Measurements from ENCODE around the gene SRRM4. TPM values are rescaled to one million over a fixed set of nuclear protein-coding genes. Genes with fewer than 3 reads are reported as not detected.

SRRM4 gene
- total RNA-seq, 1 experiment from 2014 or later: not detected

GRCh38 chr12:119136811-119137410, 155.6 kb downstream of the SRRM4 start:
- POLR2A ChIA-PET (ENCODE audit: unreplicated experiment): no interaction called here

DNA sequence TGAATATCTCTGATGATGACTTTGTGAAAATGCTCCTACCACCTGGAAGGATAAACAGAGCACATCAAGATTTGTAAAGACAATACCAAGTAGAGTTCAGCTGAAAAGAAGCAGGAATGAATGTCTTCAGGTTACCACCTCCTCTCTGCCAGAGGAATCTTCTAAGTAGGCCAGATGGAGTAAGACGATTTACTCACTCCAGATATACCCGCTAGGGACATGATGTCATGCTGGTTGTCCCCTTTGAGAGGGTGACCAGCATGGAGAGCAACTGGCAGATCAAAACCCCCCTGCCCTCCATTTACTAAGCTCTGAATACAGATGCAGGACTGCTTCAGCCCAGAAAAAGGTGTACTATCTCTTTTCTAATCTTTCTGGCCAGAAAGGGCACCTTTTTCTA, 158.1 kb downstream of the SRRM4 start:
- BruUV-seq (replicated peaks): no TSS peak
- Histone ChIP-seq H3K27me3 (ENCODE audit: insufficient read depth, low read depth) (peaks cover 66% of the 10 kb centered on the region), H3K4me2 (no peak overlapping the region), H3K27ac (no peak overlapping the region), H3K4me1 (replicated peaks; ENCODE audit: insufficient read depth) (no peaks in the 10 kb centered on the region), H3F3A (ENCODE audit: insufficient read depth, low read depth) (no peaks in the 10 kb centered on the region), H4K20me1 (ENCODE audit: insufficient read depth) (no peaks in the 10 kb centered on the region), H3K79me2 (ENCODE audit: low read depth) (no peaks in the 10 kb centered on the region), H3K36me3 (ENCODE audit: low read depth) (no peaks in the 10 kb centered on the region), H3K9me3 (ENCODE audit: insufficient read depth, low read depth) (no peaks in the 10 kb centered on the region), H3K9me2 (ENCODE audit: insufficient read depth) (no peaks in the 10 kb centered on the region), H3K4me3 (no peak overlapping the region), H2AFZ (no peak overlapping the region)
- no peak for TF ChIP-seq CTCF (conservative IDR thresholded peaks at IDR 0.05)
- TF ChIP-seq EZH2 (IDR thresholded peaks at IDR 0.05; ENCODE audit: low read depth): no peak
- intact Hi-C loops (cut with micrococcal nuclease; ENCODE audit: unreplicated experiment): no loop called here
- ChIA-PET CTCF (no interaction called here), POLR2A (ENCODE audit: unreplicated experiment) (interaction anchor here (0.6 kb wide), 1 partner anchor 234 kb away, joined by 4 read pairs; no protein-coding TSS in a partner anchor)
- no peak for DNase-seq

More at GRCh38 chr12:119136811-119137410, 155.6 kb downstream of the SRRM4 start:
- H3K79me2 ChIP-seq (ENCODE audit: low read depth): no peaks in the 10 kb centered on the region
- H3K4me1 ChIP-seq (replicated peaks; ENCODE audit: insufficient read depth): no peaks in the 10 kb centered on the region
- no peaks in the 10 kb centered on the region for H4K20me1 ChIP-seq (ENCODE audit: insufficient read depth)
- no peak overlapping the region for H2AFZ ChIP-seq
- DNase-seq: no peak
- no peak overlapping the region for H3K4me3 ChIP-seq
- peaks cover 43% of the 10 kb centered on the region for H3K27me3 ChIP-seq (ENCODE audit: insufficient read depth, low read depth)
- no peak overlapping the region for H3K4me2 ChIP-seq
- no peak overlapping the region for H3K27ac ChIP-seq
- intact Hi-C loops (cut with micrococcal nuclease; ENCODE audit: unreplicated experiment): no loop called here
- no peaks in the 10 kb centered on the region for H3K36me3 ChIP-seq (ENCODE audit: low read depth)
- no peaks in the 10 kb centered on the region for H3K9me2 ChIP-seq (ENCODE audit: insufficient read depth)
- CTCF ChIA-PET: no interaction called here
- H3K9me3 ChIP-seq (ENCODE audit: insufficient read depth, low read depth): no peaks in the 10 kb centered on the region
- no TSS peak for BruUV-seq (replicated peaks)
- no peaks in the 10 kb centered on the region for H3F3A ChIP-seq (ENCODE audit: insufficient read depth, low read depth)
- TF ChIP-seq CTCF (conservative IDR thresholded peaks at IDR 0.05) (no peak), EZH2 (IDR thresholded peaks at IDR 0.05; ENCODE audit: low read depth) (no peak)

DNA sequence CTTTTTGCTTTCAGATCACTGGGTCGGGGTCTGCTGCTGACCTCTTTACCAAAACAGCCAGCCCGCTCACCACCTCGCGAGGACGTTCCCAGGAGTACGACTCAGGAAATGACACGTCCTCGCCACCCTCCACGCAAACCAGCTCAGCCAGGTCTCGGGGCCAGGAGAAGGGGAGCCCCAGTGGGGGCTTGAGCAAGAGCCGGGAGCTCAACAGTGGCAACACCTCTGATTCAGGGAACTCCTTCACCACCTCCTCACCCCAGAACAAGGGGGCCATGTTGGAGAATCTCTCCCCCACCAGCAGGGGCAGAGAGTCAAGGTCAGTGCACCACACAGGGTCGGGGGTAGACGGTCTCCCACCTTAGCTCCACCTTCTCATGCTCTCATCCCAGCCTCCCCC, 164.0 kb downstream of the SRRM4 start:
- Histone ChIP-seq H3F3A (ENCODE audit: insufficient read depth, low read depth) (no peaks in the 10 kb centered on the region), H4K20me1 (ENCODE audit: insufficient read depth) (no peaks in the 10 kb centered on the region), H3K4me1 (replicated peaks; ENCODE audit: insufficient read depth) (no peaks in the 10 kb centered on the region), H3K4me3 (no peak overlapping the region), H3K27me3 (ENCODE audit: insufficient read depth, low read depth) (peaks cover 66% of the 10 kb centered on the region), H3K9me3 (ENCODE audit: insufficient read depth, low read depth) (no peaks in the 10 kb centered on the region), H3K27ac (no peak overlapping the region), H2AFZ (no peak overlapping the region), H3K36me3 (ENCODE audit: low read depth) (no peaks in the 10 kb centered on the region), H3K9me2 (ENCODE audit: insufficient read depth) (no peaks in the 10 kb centered on the region), H3K4me2 (no peak overlapping the region), H3K79me2 (ENCODE audit: low read depth) (no peaks in the 10 kb centered on the region)
- TF ChIP-seq CTCF (conservative IDR thresholded peaks at IDR 0.05): no peak
- TF ChIP-seq EZH2 (IDR thresholded peaks at IDR 0.05; ENCODE audit: low read depth): no peak
- BruUV-seq (replicated peaks): no TSS peak
- intact Hi-C loops (cut with micrococcal nuclease; ENCODE audit: unreplicated experiment): no loop called here
- POLR2A ChIA-PET (ENCODE audit: unreplicated experiment): no interaction called here
- CTCF ChIA-PET: no interaction called here
- DNase-seq: no peak

Measured in PC-9 (cell line).